Gastroesophageal sphincter (tissue), 4 donors: Measurements from ENCODE around the gene IL31. TPM values are rescaled to one million over a fixed set of nuclear protein-coding genes. Genes with fewer than 3 reads are reported as not detected.

Source experiments
- ATAC-seq: fragments of 150-250 bp; one replicate; pipeline ENCODE4 v1.9.1; 2016; ENCODE audit warnings: mild to moderate bottlenecking, moderate library complexity
- H3K27ac ChIP-seq, 4 donors: fragments of 200-600 bp; sonication (generic) in 3 of 4; 1 replicate in 3 of 4; 2 replicates in 1 of 4; pipeline ENCODE4 v1.5.1; 2016 to 2019
- H3K27me3 ChIP-seq: fragments of 200-600 bp; sonication (generic); one replicate; pipeline ENCODE4 v1.5.1; 2019
- H3K36me3 ChIP-seq, 2 donors: fragments of 200-600 bp; sonication (generic); one replicate each; pipeline ENCODE4 v1.5.1; 2019; ENCODE audit warnings: control low read depth in 1 of 2
- H3K4me1 ChIP-seq, 3 donors: fragments of 200-600 bp; sonication (generic); 1 replicate in 2 of 3; 2 replicates in 1 of 3; pipeline ENCODE4 v1.5.1; 2016 to 2019; ENCODE audit warnings: control low read depth in 2 of 3
- H3K4me3 ChIP-seq, 2 donors: fragments of 200-600 bp; sonication (generic); one replicate each; pipeline ENCODE4 v1.5.1; 2019; ENCODE audit warnings: mild to moderate bottlenecking in 1 of 2, moderate library complexity in 1 of 2
- H3K9me3 ChIP-seq, 3 donors: fragments of 200-600 bp; sonication (generic); one replicate each; pipeline ENCODE4 v1.5.1; 2017 to 2019; ENCODE audit warnings: control low read depth in 2 of 3
- CTCF ChIP-seq, 4 experiments: fragments of 200-600 bp in 2 of 4; fragments of 450-650 bp in 2 of 4; sonication (generic) in 1 of 4; IDR thresholded peaks; one replicate each; pipeline ENCODE4 v1.5.1; 2017 to 2019; ENCODE audit warnings: antibody characterized with exemption in 4 of 4, mild to moderate bottlenecking in 2 of 4, moderate library complexity in 2 of 4
- EP300 ChIP-seq: sonication (generic); formaldehyde crosslinking; IDR thresholded peaks from one replicate; pipeline ENCODE4 v1.6.1; 2017; ENCODE audit warnings: antibody characterized with exemption, mild to moderate bottlenecking
- POLR2A ChIP-seq, 2 donors: fragments of 450-650 bp; IDR thresholded peaks; one replicate each; pipeline ENCODE4 v1.6.1; 2017; ENCODE audit warnings: antibody characterized with exemption in 2 of 2, mild to moderate bottlenecking in 2 of 2, moderate library complexity in 1 of 2
- POLR2AphosphoS5 ChIP-seq: sonication (generic); formaldehyde crosslinking; IDR thresholded peaks from one replicate; pipeline ENCODE4 v1.6.1; 2017; ENCODE audit warnings: antibody characterized with exemption
- WGBS, 2 donors: methylation state at CpG; one replicate each; pipeline ENCODE4 v1.1.5; 2018; ENCODE audit warnings: low coverage in 1 of 2; 5-methylcytosine and 5-hydroxymethylcytosine counted together
- total RNA-seq, 4 donors: library from RNA; depleted of rRNA; stranded (reverse); fragments of >200 nt; gene quantifications; one replicate each; pipeline ENCODE4 v1.1.0, GENCODE V29; 2016

Gene IL31
- total RNA-seq, 4 donors from 2014 or later, result not detected

- Histone ChIP-seq H3K9me3 (no peaks in the 10 kb centered on the region), H3K36me3 (no peaks in the 10 kb centered on the region), H3K27me3 (peaks cover 15% of the 10 kb centered on the region), H3K4me1 (no peaks in the 10 kb centered on the region), H3K4me3 (no peak overlapping the region), H3K27ac (no peak overlapping the region)
- ATAC-seq, result no peak
- TF ChIP-seq POLR2A (IDR thresholded peaks at IDR 0.05) (no peak), EP300 (no peak), CTCF (IDR thresholded peaks at IDR 0.05) (no peak)
- 45 to 65% methylated on average over 4 to 17 of the region's 17 CpGs for WGBS, 2 donors
Measured at GRCh38 chr12:122172262-122172939, 1.6 kb downstream of the IL31 start.

GRCh38 chr12:122171399-122171798, 2.6 kb downstream of the IL31 start:
- Histone ChIP-seq H3K4me1 (no peaks in the 10 kb centered on the region), H3K27ac (no peak overlapping the region), H3K27me3 (peaks cover 19% of the 10 kb centered on the region), H3K9me3 (no peaks in the 10 kb centered on the region), H3K36me3 (no peaks in the 10 kb centered on the region), H3K4me3 (no peak overlapping the region)
- no peak for ATAC-seq
- TF ChIP-seq POLR2A (IDR thresholded peaks at IDR 0.05) (no peak), EP300 (no peak)
- WGBS, 2 donors, result 77 to 90% methylated on average over 4 to 5 of the region's 5 CpGs

- TF ChIP-seq CTCF (IDR thresholded peaks at IDR 0.05), result no peak
- WGBS, 2 donors, result 94 to 100% methylated on average over 1 to 3 of the region's 3 CpGs
- Histone ChIP-seq H3K4me1 (no peaks in the 10 kb centered on the region), H3K27ac (no peak overlapping the region), H3K36me3 (no peaks in the 10 kb centered on the region), H3K4me3 (no peak overlapping the region), H3K9me3 (no peaks in the 10 kb centered on the region), H3K27me3 (peaks cover 19% of the 10 kb centered on the region)
- ATAC-seq, result no peak
Measured at GRCh38 chr12:122168492-122168891, 5.5 kb downstream of the IL31 start.

- no peaks in the 10 kb centered on the region for H3K9me3 ChIP-seq
- no peak overlapping the region for H3K27ac ChIP-seq
- no peaks in the 10 kb centered on the region for H3K4me1 ChIP-seq
- peaks cover 19% of the 10 kb centered on the region for H3K27me3 ChIP-seq
- TF ChIP-seq POLR2A (IDR thresholded peaks at IDR 0.05), result no peak
- TF ChIP-seq POLR2AphosphoS5, result no peak
- TF ChIP-seq CTCF (IDR thresholded peaks at IDR 0.05), result no peak
- no peak for TF ChIP-seq EP300
- no peak overlapping the region for H3K4me3 ChIP-seq
- H3K36me3 ChIP-seq, result no peaks in the 10 kb centered on the region
- 68 to 80% methylated on average over 7 to 9 of the region's 10 CpGs for WGBS, 2 donors
- ATAC-seq, result no peak
Measured at GRCh38 chr12:122167356-122167925, 6.6 kb downstream of the IL31 start.

- ATAC-seq, result no peak
- no peak overlapping the region for H3K27ac ChIP-seq
Measured at GRCh38 chr12:122166422-122167349, 7.3 kb downstream of the IL31 start.

More at GRCh38 chr12:122166422-122167349, 7.3 kb downstream of the IL31 start:
- TF ChIP-seq POLR2A (IDR thresholded peaks at IDR 0.05) (no peak), EP300 (no peak), CTCF (IDR thresholded peaks at IDR 0.05) (no peak), POLR2AphosphoS5 (no peak)
- Histone ChIP-seq H3K9me3 (no peaks in the 10 kb centered on the region), H3K36me3 (no peaks in the 10 kb centered on the region), H3K27me3 (peaks cover 17% of the 10 kb centered on the region), H3K4me3 (no peak overlapping the region), H3K4me1 (no peaks in the 10 kb centered on the region)
- WGBS, 2 donors, result 76 to 89% methylated on average over 9 to 15 of the region's 22 CpGs
